DND-41 (cell line): ENCODE data around the gene EPHB6.

ENCODE experiments used
- ATAC-seq: fragments of 200-7000 bp; cut with Tn5 transposase; 3 replicates; pipeline ENCODE4 v1.9.1; 2021; ENCODE audit warnings: low read depth; ENCODE audit not compliant: insufficient read depth
- DNase-seq: peaks from one replicate; pipeline ENCODE4 v3.0.0-alpha.2; 2020
- H2AFZ ChIP-seq: 2 replicates; pipeline ENCODE4 v1.6.0; 2012; ENCODE audit warnings: low read depth, low read length
- H3K27ac ChIP-seq: 2 replicates; pipeline ENCODE4 v1.5.1; 2012; ENCODE audit warnings: low read length, inconsistent platforms
- H3K27me3 ChIP-seq: fragments of 200-600 bp; sonication (generic); 2 replicates; pipeline ENCODE4 v1.6.0; 2012; ENCODE audit warnings: low read length, mild to moderate bottlenecking, inconsistent platforms; ENCODE audit not compliant: insufficient read depth, poor library complexity
- H3K36me3 ChIP-seq: 2 replicates; pipeline ENCODE4 v1.5.1; 2012; ENCODE audit warnings: low read length, inconsistent platforms; ENCODE audit not compliant: insufficient read depth
- H3K4me1 ChIP-seq: 2 replicates; pipeline ENCODE4 v1.5.1; 2012; ENCODE audit warnings: mild to moderate bottlenecking, low read length; ENCODE audit not compliant: insufficient read depth
- H3K4me2 ChIP-seq: 2 replicates; pipeline ENCODE4 v1.6.0; 2012; ENCODE audit warnings: mild to moderate bottlenecking, moderate library complexity, low read length, inconsistent platforms; ENCODE audit not compliant: insufficient read depth
- H3K4me3 ChIP-seq, 2 experiments: fragments of 200-600 bp in 1 of 2; shearing (Covaris generic) in 1 of 2; 2 replicates each; pipeline ENCODE4 v1.5.1; 2012 to 2016; ENCODE audit warnings: inconsistent platforms in 2 of 2, low read length in 2 of 2, mild to moderate bottlenecking in 2 of 2, low read depth in 1 of 2, moderate library complexity in 1 of 2
- H3K79me2 ChIP-seq: 2 replicates; pipeline ENCODE4 v1.6.0; 2012; ENCODE audit warnings: low read length, inconsistent platforms; ENCODE audit not compliant: insufficient read depth
- H3K9ac ChIP-seq: 2 replicates; pipeline ENCODE4 v1.6.0; 2012; ENCODE audit warnings: low read depth, mild to moderate bottlenecking, inconsistent platforms, low read length, moderate library complexity
- H3K9me3 ChIP-seq: 2 replicates; pipeline ENCODE4 v1.5.1; 2012; ENCODE audit warnings: low read length, moderate library complexity, mild to moderate bottlenecking, inconsistent platforms; ENCODE audit not compliant: insufficient read depth, severe bottlenecking
- H4K20me1 ChIP-seq: 2 replicates; pipeline ENCODE4 v1.6.0; 2012; ENCODE audit warnings: low read length; ENCODE audit not compliant: insufficient read depth
- EZH2 ChIP-seq: IDR thresholded peaks from 3 replicates; pipeline ENCODE4 v1.6.1; 2012; ENCODE audit warnings: borderline replicate concordance, low read depth, mild to moderate bottlenecking, moderate library complexity, low read length, inconsistent platforms; ENCODE audit not compliant: severe bottlenecking
- TF ChIP-seq, protein P1 (sequence below): IDR thresholded peaks from 2 replicates; pipeline ENCODE4 v1.5.1; 2012; ENCODE audit warnings: borderline replicate concordance, low read length, moderate library complexity, mild to moderate bottlenecking; ENCODE audit not compliant: poor library complexity, severe bottlenecking; ENCODE audit errors: extremely low read depth

EPHB6 gene

DNA sequence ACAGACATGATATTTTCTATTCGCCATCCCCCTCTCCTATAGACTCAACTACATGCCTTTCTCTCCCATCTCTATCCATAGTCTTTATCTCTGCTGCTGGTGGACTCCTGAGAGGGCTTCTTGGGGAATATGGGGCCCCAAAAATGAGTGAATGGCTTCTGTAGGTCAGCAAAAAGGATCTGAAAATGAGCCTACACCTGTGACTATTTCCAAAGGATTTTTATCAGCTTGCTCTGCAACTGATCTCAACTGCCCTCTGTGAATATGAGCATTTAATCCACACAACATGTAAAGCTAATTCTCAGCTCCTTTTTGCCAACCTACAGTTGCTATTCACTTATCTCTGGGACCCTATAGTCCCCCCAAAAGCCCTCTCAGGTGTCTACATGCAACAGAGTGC, 47.9 kb upstream of the EPHB6 start:
- no peak for ATAC-seq
- H3K4me2 ChIP-seq: peak overlapping the region; percentile 47
- H3K4me3 ChIP-seq: peak overlapping the region in 1 of 2 experiments; percentile 31; a peak in 1 of 4 replicates

GRCh38 chr7:142807855-142808460, 46.9 kb upstream of the EPHB6 start:
- Histone ChIP-seq H3K27me3 (no peaks in the 10 kb centered on the region), H3K79me2 (peaks cover 84% of the 10 kb centered on the region), H3K4me2 (peak overlapping the region; percentile 47), H3K4me1 (peaks cover 97% of the 10 kb centered on the region), H3K36me3 (peaks cover 11% of the 10 kb centered on the region), H3K4me3 (peak overlapping the region in 1 of 2 experiments; percentile 31; a peak in 2 of 4 replicates), H3K9ac (peak overlapping the region; percentile 99), H4K20me1 (no peaks in the 10 kb centered on the region), H3K27ac (peak overlapping the region; percentile 97), H3K9me3 (no peaks in the 10 kb centered on the region), H2AFZ (no peak overlapping the region)
- ATAC-seq (no peak), DNase-seq (peak; percentile 60)
- TF ChIP-seq, protein P1, sequence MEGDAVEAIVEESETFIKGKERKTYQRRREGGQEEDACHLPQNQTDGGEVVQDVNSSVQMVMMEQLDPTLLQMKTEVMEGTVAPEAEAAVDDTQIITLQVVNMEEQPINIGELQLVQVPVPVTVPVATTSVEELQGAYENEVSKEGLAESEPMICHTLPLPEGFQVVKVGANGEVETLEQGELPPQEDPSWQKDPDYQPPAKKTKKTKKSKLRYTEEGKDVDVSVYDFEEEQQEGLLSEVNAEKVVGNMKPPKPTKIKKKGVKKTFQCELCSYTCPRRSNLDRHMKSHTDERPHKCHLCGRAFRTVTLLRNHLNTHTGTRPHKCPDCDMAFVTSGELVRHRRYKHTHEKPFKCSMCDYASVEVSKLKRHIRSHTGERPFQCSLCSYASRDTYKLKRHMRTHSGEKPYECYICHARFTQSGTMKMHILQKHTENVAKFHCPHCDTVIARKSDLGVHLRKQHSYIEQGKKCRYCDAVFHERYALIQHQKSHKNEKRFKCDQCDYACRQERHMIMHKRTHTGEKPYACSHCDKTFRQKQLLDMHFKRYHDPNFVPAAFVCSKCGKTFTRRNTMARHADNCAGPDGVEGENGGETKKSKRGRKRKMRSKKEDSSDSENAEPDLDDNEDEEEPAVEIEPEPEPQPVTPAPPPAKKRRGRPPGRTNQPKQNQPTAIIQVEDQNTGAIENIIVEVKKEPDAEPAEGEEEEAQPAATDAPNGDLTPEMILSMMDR: no peak
- no peak for TF ChIP-seq EZH2

More for the DNA sequence above, 47.9 kb upstream of the EPHB6 start:
- peak overlapping the region; percentile 99 for H3K9ac ChIP-seq
- H3K79me2 ChIP-seq: peaks cover 86% of the 10 kb centered on the region
- H3K27ac ChIP-seq: peak overlapping the region; percentile 97
- no peaks in the 10 kb centered on the region for H3K9me3 ChIP-seq
- H2AFZ ChIP-seq: no peak overlapping the region
- peaks cover 97% of the 10 kb centered on the region for H3K4me1 ChIP-seq
- TF ChIP-seq, protein P1: no peak
- TF ChIP-seq EZH2: no peak
- H3K27me3 ChIP-seq: no peaks in the 10 kb centered on the region
- DNase-seq: peak; percentile 38
- peaks cover 21% of the 10 kb centered on the region for H3K36me3 ChIP-seq
- H4K20me1 ChIP-seq: no peaks in the 10 kb centered on the region

DNA sequence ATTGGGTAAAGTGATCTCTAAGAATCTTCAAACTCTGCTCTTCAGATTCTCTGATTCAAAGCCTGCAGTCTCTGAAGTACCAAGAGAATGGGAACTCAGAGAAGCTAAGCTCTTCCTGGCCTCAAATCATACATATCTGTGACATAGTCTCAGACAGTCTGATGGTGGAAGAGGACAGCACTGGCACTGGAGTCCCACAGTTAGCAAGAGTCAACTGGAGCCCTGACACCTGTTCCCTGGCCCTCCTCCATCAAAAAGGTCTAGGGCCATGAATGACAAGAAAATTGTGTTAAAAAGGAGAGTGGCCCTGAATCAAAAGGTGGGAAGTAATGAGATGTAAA, 46.4 kb upstream of the EPHB6 start:
- Histone ChIP-seq H4K20me1 (no peaks in the 10 kb centered on the region), H2AFZ (no peak overlapping the region), H3K36me3 (peaks cover 7% of the 10 kb centered on the region), H3K79me2 (peaks cover 84% of the 10 kb centered on the region), H3K4me2 (peak overlapping the region; percentile 47), H3K27me3 (no peaks in the 10 kb centered on the region), H3K9me3 (no peaks in the 10 kb centered on the region), H3K4me3 (peak overlapping the region in 1 of 2 experiments; percentile 31; a peak in 1 of 4 replicates), H3K9ac (peak overlapping the region; percentile 99), H3K4me1 (peaks cover 97% of the 10 kb centered on the region), H3K27ac (peak overlapping the region; percentile 97)
- TF ChIP-seq, protein P1: no peak
- no peak for TF ChIP-seq EZH2
- DNase-seq (no peak), ATAC-seq (peak; percentile 27)
